NT2/D1 (cell line): ENCODE measurements around the gene PRPF4.

ENCODE experiments used
- SUZ12 ChIP-seq: IDR thresholded peaks from 2 replicates; pipeline ENCODE4 v1.6.1; 2011; ENCODE audit not compliant: insufficient read length, insufficient read depth; ENCODE audit errors: extremely low read depth
- YY1 ChIP-seq: IDR thresholded peaks from 2 replicates; pipeline ENCODE4 v1.6.1; 2011; ENCODE audit not compliant: insufficient read length, insufficient read depth
- ZNF274 ChIP-seq: IDR thresholded peaks from 2 replicates; pipeline ENCODE4 v1.6.1; 2011; ENCODE audit warnings: mild to moderate bottlenecking, low read depth, low read length

DNA sequence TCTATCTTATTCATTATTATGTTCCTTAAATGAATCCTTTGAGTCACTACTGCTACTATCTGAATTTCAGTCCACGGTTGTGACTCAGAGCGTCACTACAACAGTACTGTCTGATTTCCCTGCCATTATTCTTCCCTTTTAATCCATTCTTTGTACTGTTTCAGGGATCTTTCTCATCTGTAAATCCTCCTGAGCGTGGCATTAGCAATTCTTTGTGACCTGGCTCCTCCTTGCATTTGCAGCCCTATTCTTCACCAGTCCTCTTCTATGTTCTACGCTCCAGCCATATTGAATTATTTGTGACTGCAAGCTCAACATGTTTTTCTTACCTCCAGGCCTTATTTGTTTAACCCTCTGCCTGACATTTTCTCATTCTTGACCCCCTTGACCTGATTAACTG, 5.9 kb downstream of the PRPF4 start:
- TF ChIP-seq SUZ12 (no peak), YY1 (no peak), ZNF274 (no peak)
